OCI-LY1 (cell line): Measurements from ENCODE around the gene TCF3.

ENCODE experiments used
- H2AFZ ChIP-seq: fragments of 200-600 bp; sonication (generic), shearing (Covaris generic); 2 replicates; pipeline ENCODE4 v1.6.0; 2014; ENCODE audit warnings: antibody characterized with exemption, mild to moderate bottlenecking, low read length
- H3F3A ChIP-seq: fragments of 200-600 bp; sonication (generic), shearing (Covaris generic); 2 replicates; pipeline ENCODE4 v1.6.0; 2014; ENCODE audit warnings: mild to moderate bottlenecking, antibody characterized with exemption, low read length, moderate library complexity; ENCODE audit not compliant: insufficient read depth
- H3K27ac ChIP-seq: fragments of 200-600 bp; sonication (generic); 2 replicates; pipeline ENCODE4 v1.5.1; 2014; ENCODE audit warnings: low read length, mixed run types, mild to moderate bottlenecking, low read depth; ENCODE audit not compliant: poor library complexity, severe bottlenecking
- H3K27me3 ChIP-seq: fragments of 200-600 bp; sonication (generic); 2 replicates; pipeline ENCODE4 v1.6.0; 2014; ENCODE audit warnings: antibody characterized with exemption, mild to moderate bottlenecking, low read length, moderate library complexity; ENCODE audit not compliant: insufficient read depth
- H3K36me3 ChIP-seq: fragments of 200-600 bp; sonication (generic); 2 replicates; pipeline ENCODE4 v1.6.1; 2014; ENCODE audit warnings: mild to moderate bottlenecking, antibody characterized with exemption, low read length, moderate library complexity, mixed read lengths; ENCODE audit not compliant: insufficient read depth
- H3K4me1 ChIP-seq: fragments of 200-600 bp; sonication (generic); 2 replicates; pipeline ENCODE4 v1.5.1; 2014; ENCODE audit warnings: mild to moderate bottlenecking, low read length, moderate library complexity; ENCODE audit not compliant: insufficient read depth, severe bottlenecking
- H3K4me2 ChIP-seq: fragments of 200-600 bp; sonication (generic), shearing (Covaris generic); 2 replicates; pipeline ENCODE4 v1.6.1; 2014; ENCODE audit warnings: low read length
- H3K4me3 ChIP-seq: fragments of 200-600 bp; sonication (generic); 2 replicates; pipeline ENCODE4 v1.5.1; 2014; ENCODE audit warnings: low read length, low read depth, mild to moderate bottlenecking, mixed read lengths; ENCODE audit not compliant: poor library complexity, severe bottlenecking
- H3K79me2 ChIP-seq: fragments of 200-600 bp; shearing (Covaris generic); 2 replicates; pipeline ENCODE4 v1.6.1; 2016; ENCODE audit warnings: mixed run types, low read length, mixed read lengths; ENCODE audit not compliant: insufficient read depth
- H3K9ac ChIP-seq: fragments of 200-600 bp; sonication (generic), shearing (Covaris generic); 2 replicates; pipeline ENCODE4 v1.6.1; 2014; ENCODE audit warnings: mild to moderate bottlenecking, low read length, mixed read lengths
- H3K9me2 ChIP-seq: fragments of 200-600 bp; sonication (generic), shearing (Covaris generic); 2 replicates; pipeline ENCODE4 v1.6.1; 2014; ENCODE audit warnings: low read depth, mild to moderate bottlenecking, low read length, mixed read lengths
- H3K9me3 ChIP-seq: fragments of 200-600 bp; shearing (Covaris generic); 2 replicates; pipeline ENCODE4 v1.6.1; 2014; ENCODE audit warnings: low read length, mixed read lengths
- H4K20me1 ChIP-seq: fragments of 200-600 bp; sonication (generic), shearing (Covaris generic); 2 replicates; pipeline ENCODE4 v1.6.0; 2016; ENCODE audit warnings: mild to moderate bottlenecking, low read length; ENCODE audit not compliant: insufficient read depth
- CTCF ChIP-seq: fragments of 200-600 bp; sonication (generic), shearing (Covaris generic); IDR thresholded peaks from 2 replicates; pipeline ENCODE4 v1.5.1; 2017; ENCODE audit warnings: mild to moderate bottlenecking, antibody characterized with exemption, low read length, moderate library complexity, mixed read lengths
- EZH2 ChIP-seq: fragments of 200-600 bp; sonication (generic), shearing (Covaris generic); IDR thresholded peaks from 2 replicates; pipeline ENCODE4 v1.8.0; 2017; ENCODE audit warnings: borderline replicate concordance, mixed run types, mild to moderate bottlenecking, antibody characterized with exemption, low read length, moderate library complexity, mixed read lengths

Gene TCF3

GRCh38 chr19:1668486-1669270 is 16.3 kb upstream of the TCF3 start:
- Histone ChIP-seq H3K79me2 (no peaks in the 10 kb centered on the region), H3K9ac (peak overlapping the region; percentile 86), H3K4me3 (peak overlapping the region; percentile 58), H3F3A (peaks cover 12% of the 10 kb centered on the region; the same call in 1 of the 2 replicates), H2AFZ (no peak overlapping the region), H3K9me2 (no peaks in the 10 kb centered on the region), H3K27me3 (no peaks in the 10 kb centered on the region), H3K4me1 (peaks cover 68% of the 10 kb centered on the region), H3K36me3 (no peaks in the 10 kb centered on the region), H4K20me1 (no peaks in the 10 kb centered on the region), H3K9me3 (no peaks in the 10 kb centered on the region), H3K27ac (peak overlapping the region; percentile 98), H3K4me2 (peak overlapping the region; percentile 80)
- TF ChIP-seq CTCF (no peak), EZH2 (no peak)

GRCh38 chr19:1668048-1668485 is 15.7 kb upstream of the TCF3 start:
- Histone ChIP-seq H3K4me2 (peak overlapping the region; percentile 80), H3K9me3 (no peaks in the 10 kb centered on the region), H3K36me3 (no peaks in the 10 kb centered on the region), H2AFZ (no peak overlapping the region), H3K27ac (peak overlapping the region; percentile 98), H3K27me3 (no peaks in the 10 kb centered on the region), H3K4me1 (peaks cover 69% of the 10 kb centered on the region), H3K9me2 (no peaks in the 10 kb centered on the region), H3F3A (peaks cover 12% of the 10 kb centered on the region; the same call in 1 of the 2 replicates), H3K9ac (peak overlapping the region; percentile 86), H3K4me3 (peak overlapping the region; percentile 58), H4K20me1 (no peaks in the 10 kb centered on the region), H3K79me2 (no peaks in the 10 kb centered on the region)
- TF ChIP-seq CTCF = no peak
- TF ChIP-seq EZH2 = no peak

- H3K79me2 ChIP-seq = no peaks in the 10 kb centered on the region
- H2AFZ ChIP-seq = peak overlapping the region; percentile 13; the same call in 1 of the 2 replicates
- H3K4me3 ChIP-seq = no peak overlapping the region
- no peaks in the 10 kb centered on the region for H3K9me2 ChIP-seq
- TF ChIP-seq CTCF (peak; percentile 9; the same call in 1 of the 2 replicates), EZH2 (no peak)
- peak overlapping the region; percentile 63 for H3K9ac ChIP-seq
- peak overlapping the region; percentile 43 for H3K4me2 ChIP-seq
- H3K27ac ChIP-seq = peak overlapping the region; percentile 98
- no peaks in the 10 kb centered on the region for H3K27me3 ChIP-seq
- H4K20me1 ChIP-seq = no peaks in the 10 kb centered on the region
- peaks cover 57% of the 10 kb centered on the region for H3K4me1 ChIP-seq
- peaks cover 8% of the 10 kb centered on the region; the same call in 1 of the 2 replicates for H3F3A ChIP-seq
- peaks cover 4% of the 10 kb centered on the region for H3K9me3 ChIP-seq
- peaks cover 7% of the 10 kb centered on the region; the same call in 1 of the 2 replicates for H3K36me3 ChIP-seq
These were observed 13.2 kb upstream of the TCF3 start for GRCh38 chr19:1665565-1666047.
